NT2/D1 (cell line): ENCODE measurements around the gene CRTC1.

Experiments used
- YY1 ChIP-seq: IDR thresholded peaks from 2 replicates; pipeline ENCODE4 v1.6.1; 2011; ENCODE audit not compliant: insufficient read length, insufficient read depth
- ZNF274 ChIP-seq: IDR thresholded peaks from 2 replicates; pipeline ENCODE4 v1.6.1; 2011; ENCODE audit warnings: mild to moderate bottlenecking, low read depth, low read length

DNA sequence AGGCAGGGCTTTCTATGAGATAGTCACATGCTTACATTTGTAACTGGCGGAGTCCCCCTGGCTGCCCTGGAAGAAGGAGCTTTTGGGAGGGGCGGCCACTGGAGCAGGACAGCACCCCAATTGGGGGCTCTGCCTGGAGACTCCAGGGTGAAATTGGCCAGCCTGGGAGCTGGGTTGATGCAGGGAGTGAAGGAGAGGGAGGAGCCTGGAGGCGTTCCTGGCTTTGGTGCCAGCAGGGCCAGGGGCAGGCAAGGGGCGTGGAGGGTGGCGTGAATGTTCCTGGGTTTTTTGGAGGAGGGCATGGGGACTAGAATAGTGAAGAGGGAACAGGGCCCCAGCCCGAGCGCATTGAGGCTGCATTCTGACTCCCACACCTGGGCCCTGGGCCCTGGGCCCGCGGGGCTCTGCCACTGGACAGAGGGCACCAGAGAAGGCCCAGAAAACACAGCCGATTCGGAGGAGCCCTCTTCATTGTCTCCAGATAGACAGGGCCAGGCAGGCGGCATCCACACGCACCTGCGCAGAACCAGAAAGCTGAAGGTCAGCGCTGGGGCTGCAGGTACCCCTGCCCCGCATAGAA, 78.1 kb downstream of the CRTC1 start:
- no peak for TF ChIP-seq ZNF274
- TF ChIP-seq YY1, result no peak
